IPS-18a (cell line): ENCODE data around the gene FOXF1.

Experiments used
- H3K27ac ChIP-seq: one replicate; pipeline ENCODE4 v1.5.1; 2013; ENCODE audit warnings: low read length
- H3K27me3 ChIP-seq: one replicate; pipeline ENCODE4 v1.6.1; 2013; ENCODE audit warnings: mild to moderate bottlenecking, low read length; ENCODE audit not compliant: control insufficient read depth, insufficient read depth
- H3K36me3 ChIP-seq: one replicate; pipeline ENCODE4 v1.6.1; 2013; ENCODE audit warnings: low read depth, low read length; ENCODE audit not compliant: control insufficient read depth
- H3K4me1 ChIP-seq: one replicate; pipeline ENCODE4 v1.6.1; 2013; ENCODE audit warnings: low read depth, low read length; ENCODE audit not compliant: control insufficient read depth
- H3K4me3 ChIP-seq: one replicate; pipeline ENCODE4 v1.5.1; 2013; ENCODE audit warnings: low read length
- H3K9ac ChIP-seq: one replicate; pipeline ENCODE4 v1.6.1; 2013; ENCODE audit warnings: mild to moderate bottlenecking, low read length, moderate library complexity
- H3K9me3 ChIP-seq: one replicate; pipeline ENCODE4 v1.6.1; 2013; ENCODE audit warnings: low read depth, low read length; ENCODE audit not compliant: control insufficient read depth

The FOXF1 gene

DNA sequence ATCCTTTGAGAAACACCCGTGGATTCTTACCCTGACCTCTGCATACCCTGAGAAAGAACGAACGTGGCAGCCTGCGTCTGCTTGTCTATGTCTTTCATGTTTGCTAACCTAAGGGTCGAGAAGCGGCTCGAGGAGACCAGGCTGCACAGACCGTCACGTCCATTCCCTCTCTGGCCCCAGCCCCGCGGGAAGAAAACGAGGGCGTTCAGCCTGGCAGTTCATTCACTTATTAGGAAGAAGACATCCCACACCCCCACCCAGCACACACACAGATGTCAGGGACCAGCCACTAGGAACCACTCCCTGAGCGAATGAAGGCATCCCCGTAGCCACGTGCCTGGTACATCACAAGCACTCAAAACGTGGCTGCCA is 45.4 kb downstream of the FOXF1 start:
- H3K4me3 ChIP-seq: peak overlapping the region; percentile 76
- H3K9me3 ChIP-seq: no peaks in the 10 kb centered on the region
- peaks cover 3% of the 10 kb centered on the region for H3K4me1 ChIP-seq
- peaks cover 4% of the 10 kb centered on the region for H3K36me3 ChIP-seq
- H3K9ac ChIP-seq: peak overlapping the region; percentile 90
- H3K27ac ChIP-seq: no peak overlapping the region
- no peaks in the 10 kb centered on the region for H3K27me3 ChIP-seq

DNA sequence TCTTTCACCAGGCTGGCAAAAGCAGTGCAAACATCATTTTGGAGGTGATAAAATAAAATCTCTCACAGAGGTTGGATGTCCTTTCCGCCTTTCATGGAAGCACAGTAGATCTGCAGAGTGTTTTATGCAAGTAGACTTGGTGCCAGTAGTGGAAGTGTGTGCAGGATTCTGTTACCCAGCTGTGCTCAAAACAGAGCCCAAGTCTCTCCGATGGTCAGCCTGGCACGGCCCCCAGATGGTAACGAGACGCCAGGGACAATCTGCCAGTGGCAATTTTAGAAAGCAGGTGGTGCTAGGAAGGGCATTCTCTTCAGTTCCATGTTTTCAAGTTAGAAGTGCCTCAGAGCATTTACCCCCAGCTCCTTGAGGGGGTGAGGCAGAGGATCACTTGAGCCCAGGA is 46.2 kb downstream of the FOXF1 start:
- Histone ChIP-seq H3K4me3 (no peak overlapping the region), H3K27me3 (no peaks in the 10 kb centered on the region), H3K4me1 (peaks cover 3% of the 10 kb centered on the region), H3K36me3 (peaks cover 3% of the 10 kb centered on the region), H3K9ac (no peak overlapping the region), H3K27ac (no peak overlapping the region), H3K9me3 (no peaks in the 10 kb centered on the region)

DNA sequence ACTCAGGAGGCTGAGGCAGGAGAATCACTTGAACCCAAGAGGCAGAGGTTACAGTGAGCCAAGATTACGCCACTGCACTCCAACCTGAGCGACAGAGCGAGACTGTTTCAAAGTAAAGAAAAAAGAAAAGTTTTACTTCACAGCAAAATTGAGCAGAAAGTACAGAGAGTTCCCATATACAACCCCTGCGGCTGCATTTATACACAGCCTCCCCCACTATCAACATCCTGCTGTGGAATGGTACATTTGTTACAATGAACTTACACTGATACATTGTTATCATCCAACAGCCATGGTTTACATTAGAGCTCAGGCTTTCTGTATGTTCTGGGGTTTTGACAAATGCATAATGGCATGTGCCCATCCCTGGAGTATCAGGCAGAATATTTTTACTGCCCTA is 47.3 kb downstream of the FOXF1 start:
- no peak overlapping the region for H3K4me3 ChIP-seq
- H3K4me1 ChIP-seq: peaks cover 3% of the 10 kb centered on the region
- H3K27ac ChIP-seq: no peak overlapping the region
- H3K27me3 ChIP-seq: peaks cover 3% of the 10 kb centered on the region
- no peaks in the 10 kb centered on the region for H3K9me3 ChIP-seq
- H3K36me3 ChIP-seq: no peaks in the 10 kb centered on the region
- H3K9ac ChIP-seq: no peak overlapping the region

DNA sequence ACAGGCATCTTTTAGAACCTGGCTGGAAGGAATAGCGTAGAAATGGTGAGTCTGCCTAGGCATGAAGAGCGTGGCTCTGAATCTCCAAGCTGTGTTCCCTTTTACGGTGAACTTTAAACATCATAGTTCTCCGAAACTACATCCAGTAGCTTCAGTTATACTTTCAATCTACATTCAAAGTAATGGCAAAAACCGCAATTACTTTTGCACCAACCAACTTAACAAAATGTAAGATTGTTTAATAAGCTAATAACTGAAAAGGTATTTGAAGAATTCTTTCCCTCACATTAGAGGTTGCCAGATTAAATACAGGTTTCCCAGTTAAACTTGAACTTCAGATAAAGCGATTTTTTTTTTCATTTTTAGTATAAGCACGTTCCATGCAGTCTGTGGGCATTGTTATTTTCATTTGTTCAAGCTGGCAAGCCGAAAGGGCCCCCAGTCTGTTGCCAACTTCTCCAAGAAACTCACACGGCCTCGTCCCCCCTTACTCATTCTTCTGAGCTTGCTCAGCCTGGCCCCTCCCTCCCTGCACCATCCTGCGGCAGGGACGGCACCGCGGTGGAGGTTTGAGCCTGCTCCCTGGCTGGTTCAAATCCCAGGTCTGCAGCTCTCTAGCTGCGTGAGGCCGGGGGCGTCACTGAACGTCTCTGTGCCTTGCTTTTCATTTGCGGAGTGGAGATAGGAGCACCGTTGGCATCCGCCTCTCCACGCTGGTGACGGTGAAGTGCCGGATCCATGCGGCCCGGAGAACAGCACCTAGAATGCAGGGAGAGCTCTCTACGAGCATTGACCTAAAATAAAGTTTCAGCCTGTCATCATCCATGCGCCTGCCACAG is 48.2 kb downstream of the FOXF1 start:
- H3K9me3 ChIP-seq: no peaks in the 10 kb centered on the region
- H3K4me3 ChIP-seq: no peak overlapping the region
- H3K9ac ChIP-seq: no peak overlapping the region
- H3K36me3 ChIP-seq: no peaks in the 10 kb centered on the region
- H3K27me3 ChIP-seq: peaks cover 13% of the 10 kb centered on the region
- H3K4me1 ChIP-seq: peaks cover 3% of the 10 kb centered on the region
- no peak overlapping the region for H3K27ac ChIP-seq

DNA sequence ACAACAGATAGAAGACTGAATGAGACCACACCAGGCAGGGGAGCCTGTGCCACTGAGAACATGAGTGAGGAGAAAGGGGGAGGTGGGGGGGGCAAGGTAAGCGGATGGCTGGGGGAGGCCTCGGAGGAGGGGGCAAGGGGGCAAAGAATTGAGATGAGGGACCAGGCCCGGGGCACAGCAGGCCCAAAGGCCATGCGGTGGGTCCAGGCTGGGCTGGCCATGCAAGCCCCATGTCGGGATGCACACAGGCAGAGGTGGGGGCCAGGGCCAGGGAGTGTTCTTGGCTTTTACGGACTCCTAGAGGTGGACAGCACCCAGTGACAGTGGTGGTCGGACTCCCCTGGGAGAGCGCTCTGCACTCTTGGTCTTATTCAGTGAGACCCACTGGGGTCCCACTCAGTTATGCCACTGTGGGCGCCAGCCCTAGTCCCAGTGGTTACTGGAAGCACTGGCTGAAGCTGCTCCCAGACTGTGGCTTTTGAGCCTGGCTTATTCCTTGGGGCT is 49.5 kb downstream of the FOXF1 start:
- Histone ChIP-seq H3K9me3 (no peaks in the 10 kb centered on the region), H3K36me3 (no peaks in the 10 kb centered on the region), H3K9ac (no peak overlapping the region), H3K4me1 (peaks cover 3% of the 10 kb centered on the region), H3K4me3 (no peak overlapping the region), H3K27ac (no peak overlapping the region), H3K27me3 (peaks cover 25% of the 10 kb centered on the region)

DNA sequence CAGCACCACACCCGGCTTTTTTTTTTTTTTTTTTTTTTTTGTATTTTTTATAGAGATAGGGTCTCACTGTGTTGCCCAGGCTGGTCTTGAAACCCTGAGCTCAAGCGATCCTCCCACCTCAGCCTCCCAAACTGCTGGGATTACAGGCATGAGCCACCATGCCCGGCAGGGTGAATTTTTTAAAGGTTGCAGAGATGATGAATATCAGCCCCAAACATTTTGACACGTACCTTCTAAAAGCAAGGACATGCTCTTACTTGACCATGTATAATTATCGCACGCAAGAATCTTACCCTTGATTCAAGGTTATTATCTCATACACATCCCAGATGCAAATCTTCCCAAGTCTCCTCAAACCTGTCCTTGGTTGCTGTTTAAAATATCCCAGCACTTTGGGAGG is 52.0 kb downstream of the FOXF1 start:
- no peaks in the 10 kb centered on the region for H3K9me3 ChIP-seq
- H3K36me3 ChIP-seq: no peaks in the 10 kb centered on the region
- H3K4me3 ChIP-seq: no peak overlapping the region
- H3K27me3 ChIP-seq: peaks cover 49% of the 10 kb centered on the region
- peaks cover 8% of the 10 kb centered on the region for H3K4me1 ChIP-seq
- H3K27ac ChIP-seq: no peak overlapping the region
- H3K9ac ChIP-seq: no peak overlapping the region

DNA sequence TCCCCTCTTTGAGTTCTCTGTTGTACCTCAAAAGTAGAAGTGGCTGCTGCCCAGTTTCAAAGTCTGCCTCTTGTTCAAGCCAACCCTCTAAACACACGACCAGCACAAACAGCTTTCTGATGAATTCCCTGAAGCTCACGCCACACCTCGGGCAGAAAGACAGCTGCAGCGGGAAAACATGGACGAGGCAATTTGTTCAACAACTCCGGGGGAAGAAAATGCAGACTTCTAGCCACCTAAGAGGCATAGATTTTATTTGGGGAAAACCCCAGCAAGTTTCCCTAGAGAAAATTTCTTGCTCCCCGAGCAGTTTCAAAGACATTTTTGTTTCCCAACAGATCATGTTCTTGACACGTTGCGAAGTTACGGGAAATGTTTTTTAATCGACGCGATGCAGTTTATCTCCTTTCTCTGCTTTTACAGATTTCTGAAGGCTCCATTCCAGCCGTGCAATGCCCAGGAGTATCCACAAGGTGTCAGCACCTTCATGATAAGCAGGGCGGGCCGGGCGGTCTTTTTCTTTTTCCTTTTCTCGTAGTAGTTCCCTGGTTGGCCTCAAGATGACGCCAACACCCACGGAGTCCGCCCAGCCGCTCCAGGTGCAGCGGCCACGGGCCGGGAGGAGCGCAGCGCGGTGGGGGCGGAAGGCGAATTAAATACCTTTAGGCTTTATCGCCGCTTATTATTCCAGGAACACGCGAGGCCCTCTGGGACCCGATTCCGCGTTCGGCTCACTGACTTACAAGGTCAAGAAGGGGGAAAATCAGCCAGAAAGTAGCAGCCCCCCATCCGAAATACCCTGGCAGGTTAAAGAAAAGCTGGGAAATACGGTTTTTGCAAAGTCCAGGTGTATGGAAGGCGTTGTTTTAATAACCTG is 53.4 kb downstream of the FOXF1 start:
- Histone ChIP-seq H3K36me3 (no peaks in the 10 kb centered on the region), H3K27me3 (peaks cover 63% of the 10 kb centered on the region), H3K27ac (no peak overlapping the region), H3K9ac (no peak overlapping the region), H3K4me1 (peaks cover 8% of the 10 kb centered on the region), H3K9me3 (no peaks in the 10 kb centered on the region), H3K4me3 (peak overlapping the region; percentile 53)
